GM21447 (cell line): ENCODE results near the gene BUD13.
"Not testable (repeated sequence)": the region's sequence is repeated elsewhere in the genome, so short reads cannot be mapped to it uniquely, and the experiment has no call there.

Experiments used
- ATAC-seq: cut with Tn5 transposase; IDR thresholded peaks from one replicate; pipeline ENCODE4 v1.9.1; 2021; ENCODE audit not compliant: unreplicated experiment

Gene BUD13

DNA sequence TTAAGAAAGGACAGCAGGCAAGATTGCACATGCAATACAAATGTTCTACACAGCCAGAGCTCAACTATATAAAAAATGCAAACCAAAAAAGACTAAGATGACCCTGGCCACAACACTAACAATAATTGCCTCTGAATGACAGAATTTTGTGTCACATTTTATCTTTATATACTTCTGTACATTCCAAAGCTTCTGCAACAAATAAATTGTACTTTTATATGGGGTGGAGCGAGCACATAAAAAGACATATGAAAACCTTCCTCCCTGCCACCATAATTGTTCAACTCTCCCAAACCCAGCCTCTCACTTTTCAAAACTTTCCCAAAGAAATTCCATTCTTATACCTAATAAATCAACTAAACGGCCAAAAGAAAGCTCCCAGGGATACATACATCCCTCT lies 10.7 kb downstream of the BUD13 start:
- no peak for ATAC-seq

DNA sequence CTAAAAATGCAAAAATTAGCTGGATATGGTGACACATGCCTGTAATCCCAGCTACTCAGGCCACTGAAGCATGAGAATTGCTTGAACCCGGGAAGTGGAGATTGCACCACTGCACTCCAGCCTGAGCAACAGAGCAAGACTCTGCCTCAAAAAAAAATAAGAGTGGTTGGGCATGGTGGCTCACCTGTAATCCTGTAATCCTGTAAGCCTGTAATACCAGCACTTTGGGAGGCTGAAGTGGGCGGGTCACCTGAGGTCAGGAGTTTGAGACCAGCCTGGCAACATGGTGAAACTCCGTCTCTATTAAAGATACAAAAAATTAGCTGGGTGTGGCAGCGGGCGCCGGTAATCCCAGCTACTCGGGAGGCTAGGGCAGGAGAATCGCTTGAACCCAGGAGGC lies 16.7 kb downstream of the BUD13 start:
- not testable (repeated sequence) for ATAC-seq

DNA sequence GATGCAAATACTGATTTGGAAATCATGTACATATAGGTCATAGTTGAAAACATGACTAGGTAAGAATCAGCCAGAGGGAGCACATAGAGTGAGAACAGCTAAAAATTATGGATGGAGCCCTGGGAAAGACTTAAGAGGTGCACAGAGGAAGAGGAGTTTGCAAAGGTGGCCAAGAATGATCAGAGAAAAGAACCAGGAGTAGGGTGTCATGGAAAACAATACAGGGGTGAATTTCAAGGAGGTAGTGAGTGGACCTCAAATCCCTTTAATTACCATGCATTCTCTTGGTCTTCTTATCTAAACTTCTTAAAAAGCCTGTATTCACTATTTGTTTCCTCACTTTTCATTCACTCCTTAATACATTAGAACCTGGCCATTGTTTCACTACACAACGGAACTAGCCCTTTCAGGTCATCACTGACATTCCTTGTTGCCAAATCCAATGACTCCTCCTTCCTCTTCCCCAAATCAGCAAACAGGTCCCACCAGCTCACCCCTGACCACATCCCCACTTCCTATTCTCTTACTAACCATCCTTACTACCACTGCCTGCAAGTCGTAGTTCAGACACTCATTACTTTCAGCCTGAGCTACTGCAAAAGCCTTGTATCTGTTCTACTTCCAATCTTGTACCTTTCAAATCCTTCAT lies 22.6 kb downstream of the BUD13 start:
- ATAC-seq, result no peak

DNA sequence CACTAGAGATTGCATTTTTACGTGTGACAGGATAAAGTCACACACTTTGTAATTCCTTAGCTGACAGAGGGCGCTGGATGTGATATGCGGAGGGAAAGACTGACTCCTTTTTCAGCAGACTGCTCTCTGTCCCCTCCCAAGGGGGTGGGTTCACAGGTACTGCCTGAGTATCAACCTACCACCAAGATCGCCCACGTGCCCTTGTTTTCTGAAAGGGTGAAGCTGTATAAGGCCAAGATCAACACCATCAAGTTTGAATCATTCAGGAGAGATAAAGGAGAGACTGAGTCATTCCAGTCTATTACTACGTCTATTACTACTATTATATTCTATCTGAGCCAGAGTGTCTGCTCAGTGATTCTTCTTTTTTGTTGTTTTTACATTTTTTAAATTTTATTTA lies 30.7 kb downstream of the BUD13 start:
- ATAC-seq, result no peak

DNA sequence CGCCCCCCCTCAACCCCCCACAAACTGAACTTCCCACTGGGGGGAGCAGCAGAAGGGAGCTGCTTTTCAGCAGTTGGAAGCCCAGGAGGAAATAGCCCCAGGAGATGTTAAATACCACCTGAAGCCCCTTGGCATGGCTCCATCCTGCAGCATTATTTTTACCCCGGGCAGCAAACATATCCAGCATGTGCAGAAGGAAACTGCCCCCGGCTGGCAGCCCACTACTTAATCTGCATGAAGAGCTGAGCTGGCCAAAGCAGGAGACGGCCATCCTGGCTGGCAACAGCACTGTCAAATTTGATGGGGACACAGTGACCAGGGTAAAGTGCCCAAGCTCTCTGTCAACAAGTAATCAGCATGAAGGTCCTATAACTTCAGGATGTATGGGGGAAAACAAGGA lies 32.0 kb downstream of the BUD13 start:
- no peak for ATAC-seq

DNA sequence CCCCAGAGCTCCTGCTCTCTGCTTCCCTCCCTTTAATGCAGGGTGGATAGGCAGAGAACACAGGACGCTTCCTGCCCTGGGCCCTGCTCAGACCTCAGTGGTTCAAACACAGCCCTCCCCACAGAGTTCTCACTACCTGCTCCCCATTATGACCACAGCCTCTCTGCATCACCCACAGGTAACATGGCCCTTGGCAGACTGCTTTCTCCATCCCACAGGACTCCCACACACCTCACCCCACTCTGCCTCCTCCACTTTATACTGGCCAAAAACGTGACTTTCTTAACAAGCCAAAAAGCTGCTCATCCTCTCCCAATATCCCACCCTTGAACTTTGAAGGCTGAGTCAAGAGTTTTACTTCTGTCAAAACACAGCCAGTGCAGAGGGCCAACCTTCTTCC lies 33.8 kb downstream of the BUD13 start:
- no peak for ATAC-seq

DNA sequence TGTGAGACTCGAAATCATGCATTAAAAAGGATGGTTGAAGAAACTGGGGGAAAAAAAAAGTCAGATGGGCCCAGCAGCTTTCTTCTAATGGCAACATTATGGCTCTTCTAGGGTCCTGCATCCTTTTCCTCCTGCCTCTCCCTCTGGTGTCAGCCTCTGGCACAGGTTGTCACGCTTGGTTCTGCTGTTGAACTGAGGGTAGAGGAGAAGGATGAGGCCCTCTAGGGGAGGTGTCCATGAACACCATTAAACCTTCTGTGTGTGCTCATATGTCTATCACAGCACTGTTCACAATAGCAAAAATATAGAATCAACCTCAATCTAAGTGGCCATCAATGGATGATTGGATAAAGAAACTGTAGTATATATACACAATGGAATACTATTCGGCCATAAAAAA lies 36.0 kb downstream of the BUD13 start:
- no peak for ATAC-seq

DNA sequence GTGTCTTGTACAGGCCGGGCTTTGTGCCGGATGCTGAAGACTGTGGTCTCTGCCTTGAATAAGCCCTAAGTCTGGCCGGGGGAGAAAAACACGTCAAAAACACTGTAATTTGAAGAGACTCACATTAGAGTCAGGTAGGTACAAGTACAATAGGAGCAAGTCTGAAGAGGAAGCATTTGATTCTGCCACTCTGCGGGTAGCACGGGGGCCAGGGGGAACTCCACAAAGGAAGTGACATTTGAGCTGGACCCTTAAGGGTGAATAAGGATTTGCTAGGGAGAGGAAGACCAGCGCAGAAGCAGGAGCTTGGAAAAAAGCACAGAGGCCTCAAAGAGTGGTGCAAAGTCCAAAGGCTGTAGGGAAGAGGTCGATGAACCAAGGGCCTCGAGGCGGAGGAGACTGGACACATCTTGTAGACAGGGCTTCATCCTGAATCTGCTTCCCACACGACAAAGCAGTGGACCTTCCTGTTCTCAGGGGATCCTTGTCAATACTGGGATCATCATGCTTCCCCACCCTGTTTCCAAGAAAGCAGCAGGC lies 38.7 kb downstream of the BUD13 start:
- no peak for ATAC-seq

DNA sequence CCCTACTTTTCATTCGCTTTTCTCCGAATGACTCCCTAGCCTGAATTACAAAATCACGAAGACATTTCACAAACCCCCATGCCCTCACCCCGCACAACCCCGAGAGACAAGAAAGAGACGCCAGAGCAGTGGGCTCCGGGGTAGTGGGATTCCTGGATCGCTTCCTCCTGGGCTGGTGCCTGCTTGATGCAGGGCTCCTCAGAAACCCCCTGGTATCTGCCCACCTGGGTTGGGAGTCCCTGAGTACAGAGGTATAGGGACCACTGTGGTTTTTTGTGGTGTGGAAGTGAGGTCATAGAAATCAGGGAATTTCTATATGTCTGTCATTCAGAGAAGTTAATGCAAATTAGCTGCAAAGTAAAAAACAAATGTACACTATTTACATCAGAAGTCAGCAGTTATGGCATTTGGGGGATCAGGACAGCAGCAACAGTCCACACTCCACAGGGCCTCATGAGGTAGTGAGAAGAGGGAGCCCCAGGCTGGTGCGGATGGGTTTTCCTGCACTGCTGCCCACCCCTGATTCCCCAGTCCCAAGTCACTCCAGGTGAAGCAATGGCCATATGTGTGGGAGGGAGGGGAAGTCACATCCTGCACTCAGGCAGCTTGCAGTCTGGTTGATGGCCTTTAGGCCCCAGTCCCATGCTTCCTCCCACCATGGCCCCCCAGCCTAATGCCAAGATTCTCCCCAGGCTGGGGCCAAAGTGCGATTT lies 39.6 kb downstream of the BUD13 start:
- ATAC-seq, result peak; percentile 42

DNA sequence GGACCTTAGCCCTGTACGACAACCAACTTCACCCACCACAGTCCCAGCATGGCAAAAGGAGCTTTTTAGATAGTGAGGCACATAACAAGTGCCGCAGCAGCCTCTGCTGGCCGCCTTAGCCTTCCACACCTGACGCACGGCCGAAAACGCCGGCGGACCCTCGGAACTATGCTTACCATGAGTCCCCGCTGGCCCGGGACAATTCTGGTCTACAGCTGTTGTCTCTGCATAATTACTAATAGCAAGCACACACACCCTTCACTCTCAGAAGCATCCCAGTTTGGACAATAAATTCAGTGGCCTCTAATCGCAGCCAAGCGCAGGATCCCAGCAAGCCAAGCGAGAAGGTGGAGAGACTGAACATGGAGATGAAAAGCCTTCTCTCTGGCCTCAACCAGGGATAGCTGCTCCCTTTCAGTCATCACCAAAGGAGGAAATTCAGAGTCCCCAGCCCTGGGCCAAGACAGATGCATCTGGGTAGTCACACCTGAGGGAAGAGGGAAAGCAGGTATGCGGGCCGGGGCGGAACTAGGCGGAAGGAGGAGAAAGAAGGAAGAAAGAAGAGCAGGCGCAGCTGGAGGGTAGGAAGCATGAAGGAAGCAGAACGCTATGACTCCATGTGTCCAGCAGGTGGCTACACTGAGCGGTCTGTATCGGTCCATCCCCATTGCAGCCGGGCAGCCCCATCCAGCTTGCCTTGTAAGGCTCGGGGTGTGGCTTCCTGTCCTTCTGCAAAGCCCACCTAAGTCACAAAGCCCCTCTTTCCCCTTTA lies 40.3 kb downstream of the BUD13 start:
- peak; percentile 81 for ATAC-seq

DNA sequence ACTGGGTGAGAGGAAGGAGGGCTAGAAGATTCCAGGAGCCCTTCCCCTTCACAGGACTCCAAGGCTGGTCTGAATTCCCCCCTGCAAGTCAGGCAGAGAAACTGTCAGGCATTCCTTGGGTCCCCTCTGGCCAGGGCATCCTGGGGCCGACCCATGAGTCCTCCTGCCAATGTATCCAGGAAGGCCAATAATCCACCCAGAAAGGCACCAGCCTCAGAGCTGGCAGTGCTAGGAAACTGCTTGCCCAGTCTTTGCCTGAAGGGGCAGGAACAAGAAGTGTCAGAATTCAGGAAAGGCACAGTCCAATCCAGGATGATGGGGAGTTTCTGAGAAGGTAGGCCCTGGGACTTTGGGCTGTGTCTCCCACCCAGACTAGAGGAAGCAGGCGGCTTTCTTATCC lies 41.0 kb downstream of the BUD13 start:
- ATAC-seq, result no peak

DNA sequence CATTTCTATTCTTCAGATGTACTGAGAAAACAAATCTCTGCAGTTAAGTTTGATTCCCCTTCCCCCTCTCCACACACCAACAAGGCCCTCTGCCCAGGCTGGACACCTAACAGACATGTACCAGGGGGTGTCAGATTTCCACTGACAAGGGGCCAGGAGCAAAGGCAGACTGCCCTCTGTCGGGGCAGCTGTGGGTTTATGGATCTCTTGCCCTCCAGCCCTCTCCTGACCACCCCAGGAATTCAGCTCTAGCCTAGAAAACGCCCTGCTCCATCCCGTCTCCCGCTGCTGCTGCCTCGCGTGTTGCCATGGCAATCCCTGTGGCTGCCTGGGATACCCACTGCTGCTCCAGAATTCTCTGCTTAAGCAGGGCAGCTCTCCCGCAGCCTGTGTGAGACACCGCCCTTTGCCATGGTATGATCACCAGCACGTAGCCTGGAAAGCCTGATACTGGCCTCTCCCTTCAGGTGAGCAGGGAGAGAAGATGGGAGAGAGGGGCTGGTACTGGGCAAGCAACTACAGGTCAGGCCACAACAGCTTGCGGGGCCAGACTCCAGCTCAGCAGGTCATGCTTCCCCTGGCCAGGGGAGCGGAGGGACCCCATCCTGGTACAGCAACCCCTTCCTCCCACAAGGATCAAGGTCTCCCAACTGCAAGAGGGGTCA lies 41.6 kb downstream of the BUD13 start:
- ATAC-seq, result no peak

DNA sequence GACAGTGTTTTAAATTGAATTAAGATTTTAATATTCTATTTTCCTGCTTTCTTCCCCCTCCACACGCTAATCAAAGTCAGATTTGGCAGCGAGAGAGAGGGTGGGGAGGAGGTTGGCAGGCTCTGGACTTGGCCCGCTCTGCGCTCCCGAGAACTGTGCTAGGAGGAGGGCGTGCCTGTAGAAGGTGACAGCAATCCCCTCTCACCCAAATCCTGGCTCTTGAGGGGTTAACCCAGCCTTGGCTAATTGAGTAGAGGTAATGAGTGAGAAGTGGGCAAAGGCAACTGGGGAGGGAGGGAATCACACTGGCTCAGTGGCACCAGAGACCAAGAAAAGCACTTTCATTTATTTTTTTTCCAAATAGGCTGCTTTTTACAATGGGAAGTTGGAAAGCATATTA lies 42.2 kb downstream of the BUD13 start:
- no peak for ATAC-seq

DNA sequence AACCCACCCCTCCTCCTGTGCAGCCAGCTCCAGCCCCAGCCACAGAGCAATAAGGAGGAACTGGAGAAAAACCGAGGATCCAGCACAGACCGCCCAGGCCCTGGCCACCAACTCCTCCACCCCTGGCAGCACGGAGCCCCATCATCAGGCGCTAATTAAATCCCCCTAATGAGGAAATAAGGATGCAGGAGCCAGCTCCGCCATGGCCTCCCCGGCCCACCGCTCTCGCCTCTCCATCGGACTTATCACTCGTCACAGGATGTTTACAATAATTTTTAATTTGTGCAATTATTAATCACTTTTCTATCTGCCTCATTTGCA lies 42.6 kb downstream of the BUD13 start:
- no peak for ATAC-seq

DNA sequence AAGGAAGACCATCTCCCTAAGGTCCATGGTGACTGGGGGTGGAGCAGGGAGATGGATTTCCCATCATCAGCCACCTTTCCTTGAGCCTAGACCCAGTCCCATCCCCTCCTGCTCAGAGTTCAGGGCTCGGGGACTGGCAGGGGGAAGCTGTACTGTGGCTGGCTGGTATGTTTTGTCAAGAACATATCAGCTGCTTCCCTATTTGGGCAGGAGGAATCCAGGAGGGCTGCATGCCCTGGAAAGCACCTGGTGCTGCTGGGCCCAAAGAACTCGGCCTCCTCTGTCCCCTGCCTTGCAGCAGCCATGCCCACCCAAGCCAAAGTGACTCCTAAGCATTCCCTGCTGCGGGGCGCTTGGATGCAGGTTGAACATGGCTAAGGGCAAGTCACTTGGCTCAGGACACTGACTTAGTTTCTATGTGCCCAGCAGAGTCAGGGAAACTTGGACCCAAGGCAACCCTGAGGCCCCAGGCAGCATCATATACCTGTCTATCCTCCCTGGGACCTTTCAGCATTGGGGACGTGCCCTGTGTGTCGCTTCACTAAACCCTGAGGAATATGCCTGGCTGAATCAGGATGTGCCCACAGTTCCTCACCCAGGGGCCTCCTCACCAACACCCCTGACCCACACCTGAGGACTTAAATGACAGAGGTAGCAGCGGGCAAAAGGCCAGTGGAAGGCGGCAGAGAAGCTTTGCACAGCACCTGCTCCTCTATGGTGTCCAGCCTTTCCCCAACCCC lies 43.1 kb downstream of the BUD13 start:
- no peak for ATAC-seq

DNA sequence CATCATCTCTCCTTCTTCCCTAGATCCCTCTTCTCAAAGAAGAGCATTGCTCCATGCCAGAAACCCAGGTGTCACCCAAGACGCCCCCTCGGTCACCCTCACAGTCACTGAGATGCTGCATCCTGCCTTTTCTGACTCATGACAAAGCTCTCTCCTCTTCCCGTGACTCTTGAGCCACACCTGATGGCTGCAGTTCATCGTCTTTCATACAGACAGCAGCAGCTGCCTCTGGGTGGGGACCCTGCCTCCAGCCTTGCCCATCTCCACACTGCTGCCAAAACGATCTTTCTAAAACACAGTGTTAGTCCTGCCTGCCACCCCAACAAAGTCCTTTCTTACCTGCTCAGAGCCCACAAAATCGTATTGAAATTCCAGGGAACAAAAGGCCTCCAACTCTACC lies 44.8 kb downstream of the BUD13 start:
- no peak for ATAC-seq

DNA sequence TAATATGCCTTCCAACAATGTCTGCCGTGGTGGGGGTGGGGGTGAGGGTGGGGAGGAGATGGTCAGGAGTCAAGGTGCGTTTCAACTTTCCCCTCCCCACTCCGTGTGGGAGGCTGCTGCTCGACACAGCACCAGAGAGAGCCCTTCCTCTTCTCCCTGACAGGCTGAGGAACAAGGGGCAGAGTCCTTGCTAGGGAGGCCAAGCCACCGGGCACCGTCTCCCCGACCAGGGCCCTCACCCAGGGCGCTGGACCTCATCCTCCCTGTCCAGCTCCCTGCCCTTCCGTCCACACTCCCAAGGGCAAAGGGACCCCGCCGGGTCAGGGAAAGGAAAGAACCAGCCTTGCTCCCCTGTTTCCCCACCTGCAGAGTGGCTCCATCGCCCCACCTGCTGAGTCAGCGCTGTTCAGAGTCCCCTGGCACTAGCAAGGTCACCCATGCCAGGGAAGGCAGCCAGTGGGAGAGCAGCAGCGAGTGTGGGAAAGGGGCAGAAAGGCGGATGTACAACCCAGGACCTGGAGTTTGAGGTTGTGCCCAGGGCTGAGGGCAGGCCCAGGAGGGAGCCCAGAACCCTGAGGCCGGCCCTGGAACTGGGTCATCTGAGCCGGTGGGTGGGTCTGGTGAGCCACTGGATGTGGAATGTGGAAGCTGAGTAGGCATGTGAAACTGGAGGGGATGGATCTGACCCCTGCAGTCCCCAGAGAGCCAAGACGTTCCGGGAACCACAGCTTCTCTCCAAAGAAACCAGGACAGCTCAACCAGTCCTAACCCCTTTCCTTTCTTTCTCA lies 47.2 kb downstream of the BUD13 start:
- ATAC-seq, result no peak

DNA sequence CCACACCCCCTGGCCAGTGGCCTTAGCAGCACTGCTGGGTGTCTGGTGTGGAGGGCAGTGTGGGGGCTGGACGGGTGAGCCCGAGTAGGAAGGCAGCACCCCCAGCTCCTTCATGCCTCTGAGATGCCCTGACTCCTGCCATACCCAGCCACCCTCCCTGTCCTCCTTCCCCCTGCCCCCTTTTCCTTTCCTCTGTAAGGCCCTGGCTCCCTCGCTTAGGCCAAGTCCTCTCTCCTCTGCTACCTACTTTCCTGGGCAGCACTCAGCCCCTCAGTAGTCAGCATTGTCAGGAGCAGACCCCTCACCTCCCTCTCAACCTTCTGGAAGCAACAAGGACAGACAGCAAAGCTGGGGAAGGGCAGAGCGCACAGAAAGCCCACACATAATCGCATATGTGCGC lies 48.0 kb downstream of the BUD13 start:
- no peak for ATAC-seq

DNA sequence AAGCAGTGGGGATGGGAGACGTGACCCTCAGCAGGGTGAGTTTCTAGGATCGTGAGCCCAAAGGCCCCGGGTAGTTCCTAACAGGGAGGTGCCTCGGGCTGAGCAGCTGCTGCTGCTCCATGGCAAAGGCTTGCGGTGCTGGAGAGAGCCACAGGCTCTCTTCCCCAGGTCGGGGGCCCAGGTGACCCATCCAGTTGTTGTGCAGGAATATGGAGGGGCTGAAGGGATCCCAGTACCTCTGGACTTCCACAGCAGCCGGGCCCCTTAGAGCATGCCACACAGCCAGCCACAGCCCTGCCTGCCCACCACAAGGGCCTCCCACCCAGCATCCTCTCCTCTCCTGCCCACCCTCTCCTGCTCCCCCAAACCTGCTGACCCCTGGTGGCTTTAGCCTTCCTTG lies 49.3 kb downstream of the BUD13 start:
- ATAC-seq, result no peak

DNA sequence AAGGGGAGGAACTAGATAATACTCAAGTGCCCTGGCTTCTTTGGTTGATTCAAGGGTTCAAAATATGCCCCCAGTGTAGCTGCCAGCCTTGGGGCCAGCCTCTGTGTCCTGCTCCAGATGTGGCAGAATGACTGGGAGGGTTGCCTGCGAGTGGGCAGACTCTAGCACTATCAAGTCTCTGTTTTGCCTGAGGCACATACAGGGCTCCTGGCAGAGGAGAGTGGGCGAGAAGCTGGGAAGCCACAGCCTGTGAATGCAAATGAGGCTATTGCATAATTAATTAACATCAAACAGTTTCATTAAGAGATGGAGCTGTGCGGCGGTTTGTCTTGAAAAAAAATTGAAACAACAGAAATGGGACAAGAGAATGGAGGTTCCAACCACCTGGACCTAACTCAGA lies 50.8 kb downstream of the BUD13 start:
- no peak for ATAC-seq
